Spleen (tissue), 11 donors: ENCODE measurements around the gene ATXN7L2. TPM values are rescaled to one million over a fixed set of nuclear protein-coding genes. Genes with fewer than 3 reads are reported as not detected.

ENCODE experiments used
- DNase-seq: peaks from one replicate; pipeline ENCODE4 v3.0.0-alpha.2; 2020
- H3K27ac ChIP-seq, 8 donors: fragments of 200-600 bp; sonication (generic) in 7 of 8; 1 replicate in 4 of 8; 2 replicates in 4 of 8; pipeline versions ENCODE4 v1.5.0 to v1.8.0; 2016 to 2021; ENCODE audit warnings: inconsistent platforms in 4 of 8, mild to moderate bottlenecking in 4 of 8, moderate library complexity in 1 of 8
- H3K27me3 ChIP-seq, 7 donors: fragments of 200-600 bp; sonication (generic) in 6 of 7; replicated peaks in 1 of 7; 1 replicate in 4 of 7; 2 replicates in 3 of 7; pipeline versions ENCODE4 v1.5.0 to v1.8.0; 2016 to 2021; ENCODE audit warnings: inconsistent platforms in 3 of 7, mild to moderate bottlenecking in 1 of 7
- H3K36me3 ChIP-seq, 6 donors: fragments of 200-600 bp; sonication (generic) in 5 of 6; 1 replicate in 4 of 6; 2 replicates in 2 of 6; pipeline versions ENCODE4 v1.5.0 to v1.8.0; 2016 to 2021; ENCODE audit warnings: inconsistent platforms in 2 of 6
- H3K4me1 ChIP-seq, 6 donors: fragments of 200-600 bp; sonication (generic) in 5 of 6; 1 replicate in 3 of 6; 2 replicates in 3 of 6; pipeline versions ENCODE4 v1.5.0 to v1.8.0; 2016 to 2021; ENCODE audit warnings: inconsistent platforms in 3 of 6
- H3K4me3 ChIP-seq, 8 donors: fragments of 200-600 bp; sonication (generic) in 7 of 8; 1 replicate in 4 of 8; 2 replicates in 4 of 8; pipeline versions ENCODE4 v1.5.0 to v1.8.0; 2016 to 2021; ENCODE audit warnings: inconsistent platforms in 4 of 8, mild to moderate bottlenecking in 4 of 8, moderate library complexity in 2 of 8
- H3K9me3 ChIP-seq, 8 donors: fragments of 200-600 bp; sonication (generic) in 7 of 8; 1 replicate in 4 of 8; 2 replicates in 4 of 8; pipeline versions ENCODE4 v1.5.0 to v1.8.0; 2016 to 2021; ENCODE audit warnings: inconsistent platforms in 4 of 8
- CTCF ChIP-seq, 11 experiments: fragments of 200-600 bp in 7 of 11; fragments of 450-650 bp in 4 of 11; sonication (generic) in 4 of 11; IDR thresholded peaks in 8 of 11; conservative IDR thresholded peaks in 3 of 11; 1 replicate in 7 of 11; 2 replicates in 4 of 11; pipeline versions ENCODE4 v1.4.0 to v1.8.0; 2016 to 2021; ENCODE audit warnings: antibody characterized with exemption in 11 of 11, inconsistent platforms in 4 of 11, mild to moderate bottlenecking in 1 of 11
- POLR2A ChIP-seq, 3 donors: fragments of 450-650 bp; IDR thresholded peaks; one replicate each; pipeline ENCODE4 v1.5.1; 2017; ENCODE audit warnings: antibody characterized with exemption in 3 of 3, mild to moderate bottlenecking in 1 of 3
- POLR2AphosphoS5 ChIP-seq, 3 donors: sonication (generic); formaldehyde crosslinking; IDR thresholded peaks; one replicate each; pipeline ENCODE4 v1.5.1; 2017; ENCODE audit warnings: antibody characterized with exemption in 3 of 3
- WGBS, 5 donors: extraction: QIAGEN DNeasy Blood & Tissue Kit in 3 of 5; methylation state at CpG; one replicate each; pipeline versions ENCODE4 v1.1.5 to v1.1.7; 2013 to 2018; 5-methylcytosine and 5-hydroxymethylcytosine counted together
- intact Hi-C: fragments of 100-400 bp; cut with DNase I; formaldehyde crosslinking; loops from one replicate; pipeline ENCODE4 v1.15.0; 2023; ENCODE audit warnings: low total_unique reads
- polyA plus RNA-seq, 3 donors: library from polyadenylated mRNA; stranded (reverse); fragments of 200-250 nt; gene quantifications; one replicate each; pipeline ENCODE4 v1.2.1, GENCODE V29; 2013
- total RNA-seq, 7 donors: library from RNA; depleted of rRNA in 3 of 7; stranded (reverse); fragments of >200 nt in 3 of 7; fragmentation: NEBNext Ultra II Directional in 4 of 7; extraction: Animal tissue kit (Norgen Biotek cat#: 25700) in 4 of 7; gene quantifications; one replicate each; pipeline versions ENCODE4 v1.1.0 to v1.2.1, GENCODE V29; 2016 to 2021
- donor health status: healthy with polysubstance abuse.
- donor health status: DM: no; HTN: no; CAD: no; lungs with moderate emphysema.
- donor health status: DM: no; HTN: no; CAD: no.
- donor health status: Bipolar disorder and iron deficiency.
- donor health status: healthy.
- donor health status: DM: no; HTN: no; CAD: no.
- donor health status: DM: yes; HTN: yes; CAD: no.

The ATXN7L2 gene
- total and polyA plus RNA-seq, 10 donors, result 7.1 to 16.8 (median 8.8) TPM

- intact Hi-C loops, result no loop called here
- Histone ChIP-seq H3K4me1 (peaks cover 0 to 25% (median 17%) of the 10 kb centered on the region in 6 donors), H3K27ac (peak within 1 kb of the TSS in 4 of 8 donors; percentile 15 to 59 (median 40)), H3K9me3 (no peaks in the 10 kb centered on the region), H3K27me3 (peaks cover 0 to 98% (median 37%) of the 10 kb centered on the region in 7 donors), H3K4me3 (peak within 1 kb of the TSS; percentile 48 to 80 (median 57)), H3K36me3 (no peaks in the 10 kb centered on the region)
- 1 to 19% (median 2%) methylated on average over 8 to 88 of the region's 88 CpGs for WGBS, 5 donors
- DNase-seq, result peak; percentile 80
- TF ChIP-seq CTCF (IDR thresholded peaks at IDR 0.05 in 8 of 11, conservative IDR thresholded peaks at IDR 0.05 in 3 of 11) (no peak), POLR2AphosphoS5 (IDR thresholded peaks at IDR 0.05) (peak in 2 of 3 donors; percentile 26 to 32), POLR2A (IDR thresholded peaks at IDR 0.05) (no peak)
Measured at GRCh38 chr1:109466452-109467300, 17.0 kb upstream of the ATXN7L2 start, which contains the start of gene SYPL2. SYPL2 (plus strand) TSS chr1:109466546; CDS start chr1:109466844, 298 bp downstream.

- intact Hi-C loops, result no loop called here
- peaks cover 0 to 100% (median 37%) of the 10 kb centered on the region in 7 donors for H3K27me3 ChIP-seq
Measured at GRCh38 chr1:109467301-109467777, 16.4 kb upstream of the ATXN7L2 start.

GRCh38 chr1:109468061-109468460, 15.6 kb upstream of the ATXN7L2 start:
- no peak for DNase-seq
- Histone ChIP-seq H3K4me3 (no peak overlapping the region), H3K27ac (no peak overlapping the region), H3K27me3 (peaks cover 0 to 99% (median 37%) of the 10 kb centered on the region in 7 donors), H3K36me3 (no peaks in the 10 kb centered on the region), H3K4me1 (peaks cover 0 to 25% (median 17%) of the 10 kb centered on the region in 6 donors), H3K9me3 (no peaks in the 10 kb centered on the region)
- intact Hi-C loops, result no loop called here
- TF ChIP-seq POLR2A (IDR thresholded peaks at IDR 0.05) (no peak), CTCF (IDR thresholded peaks at IDR 0.05 in 8 of 11, conservative IDR thresholded peaks at IDR 0.05 in 3 of 11) (no peak), POLR2AphosphoS5 (IDR thresholded peaks at IDR 0.05) (no peak)
- 90 to 100% (median 97%) methylated on average over 1 of the region's 1 CpG for WGBS, 5 donors

More at GRCh38 chr1:109467301-109467777, 16.4 kb upstream of the ATXN7L2 start:
- no peak overlapping the region for H3K27ac ChIP-seq
- 9 to 18% (median 14%) methylated on average over 18 to 23 of the region's 23 CpGs for WGBS, 5 donors
- no peak for DNase-seq
- H3K36me3 ChIP-seq, result no peaks in the 10 kb centered on the region
- no peak for TF ChIP-seq POLR2AphosphoS5 (IDR thresholded peaks at IDR 0.05)
- no peak for TF ChIP-seq CTCF (IDR thresholded peaks at IDR 0.05 in 8 of 11, conservative IDR thresholded peaks at IDR 0.05 in 3 of 11)
- TF ChIP-seq POLR2A (IDR thresholded peaks at IDR 0.05), result no peak
- peaks cover 0 to 25% (median 17%) of the 10 kb centered on the region in 6 donors for H3K4me1 ChIP-seq
- no peaks in the 10 kb centered on the region for H3K9me3 ChIP-seq
- peak overlapping the region; percentile 48 to 80 (median 57) for H3K4me3 ChIP-seq

- Histone ChIP-seq H3K27ac (no peak overlapping the region), H3K27me3 (peaks cover 0 to 95% (median 37%) of the 10 kb centered on the region in 7 donors), H3K9me3 (no peaks in the 10 kb centered on the region), H3K4me3 (no peak overlapping the region), H3K4me1 (peaks cover 0 to 25% (median 17%) of the 10 kb centered on the region in 6 donors), H3K36me3 (no peaks in the 10 kb centered on the region)
- intact Hi-C loops, result no loop called here
- TF ChIP-seq POLR2AphosphoS5 (IDR thresholded peaks at IDR 0.05) (no peak), POLR2A (IDR thresholded peaks at IDR 0.05) (no peak), CTCF (IDR thresholded peaks at IDR 0.05 in 8 of 11, conservative IDR thresholded peaks at IDR 0.05 in 3 of 11) (no peak)
- no peak for DNase-seq
- 11 to 30% (median 19%) methylated on average over 2 of the region's 2 CpGs for WGBS, 5 donors
Measured at GRCh38 chr1:109468903-109469302, 14.8 kb upstream of the ATXN7L2 start.
